ENCODE results near the gene HAPSTR1.

Gene HAPSTR1

DNA sequence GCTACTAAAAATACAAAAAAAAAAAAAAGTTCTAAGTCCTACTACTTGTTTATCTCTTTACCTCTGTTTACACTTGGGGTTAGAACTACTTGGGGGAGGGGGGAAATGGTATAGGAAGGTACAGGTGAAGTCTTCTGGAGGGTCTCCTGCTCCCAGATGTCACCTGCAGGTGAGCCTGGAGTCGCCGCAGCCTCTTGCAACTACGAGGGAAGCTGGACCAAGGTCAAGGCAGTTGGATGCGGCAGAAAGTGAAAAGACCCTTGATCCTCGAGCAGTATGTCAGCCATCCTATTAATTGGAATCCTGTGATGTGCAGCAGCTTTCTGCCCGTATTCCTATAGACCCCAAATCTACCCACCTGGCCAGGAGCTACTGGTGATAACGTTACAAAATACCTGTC, 33.0 kb downstream of the HAPSTR1 start:
- no peak for DNase-seq

DNA sequence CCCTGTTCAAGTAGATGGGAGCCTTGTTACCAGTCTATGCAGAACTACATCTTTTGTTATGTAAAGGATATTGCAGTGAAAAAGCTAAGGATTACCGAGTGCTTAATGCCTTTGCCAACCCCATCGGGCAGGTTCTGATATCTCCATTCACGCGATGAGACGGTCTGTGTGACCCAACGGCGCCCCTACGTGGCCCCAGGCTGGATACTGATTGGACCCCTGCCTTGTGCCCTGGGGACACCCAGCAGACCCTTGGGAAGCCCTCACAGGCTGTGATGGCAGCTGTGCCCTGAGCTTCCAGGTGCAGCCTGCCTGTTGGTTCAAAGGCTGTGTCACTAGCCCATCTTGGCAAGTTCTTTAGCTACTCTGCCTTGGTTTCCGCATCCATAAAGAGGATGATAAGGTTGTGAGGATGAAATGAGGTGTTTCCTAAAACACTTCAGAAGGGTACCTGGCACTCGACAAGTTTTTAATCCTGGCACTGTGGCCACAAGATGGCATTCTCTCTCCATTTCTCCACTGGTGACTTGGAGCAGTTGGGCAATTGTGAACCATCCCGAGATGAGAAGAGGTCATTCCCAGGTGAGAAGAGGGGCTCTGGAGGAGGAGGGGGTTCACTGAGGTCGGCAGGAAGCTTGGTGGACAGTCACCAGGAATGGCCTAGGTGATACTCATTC, 33.6 kb downstream of the HAPSTR1 start:
- DNase-seq, result no peak

DNA sequence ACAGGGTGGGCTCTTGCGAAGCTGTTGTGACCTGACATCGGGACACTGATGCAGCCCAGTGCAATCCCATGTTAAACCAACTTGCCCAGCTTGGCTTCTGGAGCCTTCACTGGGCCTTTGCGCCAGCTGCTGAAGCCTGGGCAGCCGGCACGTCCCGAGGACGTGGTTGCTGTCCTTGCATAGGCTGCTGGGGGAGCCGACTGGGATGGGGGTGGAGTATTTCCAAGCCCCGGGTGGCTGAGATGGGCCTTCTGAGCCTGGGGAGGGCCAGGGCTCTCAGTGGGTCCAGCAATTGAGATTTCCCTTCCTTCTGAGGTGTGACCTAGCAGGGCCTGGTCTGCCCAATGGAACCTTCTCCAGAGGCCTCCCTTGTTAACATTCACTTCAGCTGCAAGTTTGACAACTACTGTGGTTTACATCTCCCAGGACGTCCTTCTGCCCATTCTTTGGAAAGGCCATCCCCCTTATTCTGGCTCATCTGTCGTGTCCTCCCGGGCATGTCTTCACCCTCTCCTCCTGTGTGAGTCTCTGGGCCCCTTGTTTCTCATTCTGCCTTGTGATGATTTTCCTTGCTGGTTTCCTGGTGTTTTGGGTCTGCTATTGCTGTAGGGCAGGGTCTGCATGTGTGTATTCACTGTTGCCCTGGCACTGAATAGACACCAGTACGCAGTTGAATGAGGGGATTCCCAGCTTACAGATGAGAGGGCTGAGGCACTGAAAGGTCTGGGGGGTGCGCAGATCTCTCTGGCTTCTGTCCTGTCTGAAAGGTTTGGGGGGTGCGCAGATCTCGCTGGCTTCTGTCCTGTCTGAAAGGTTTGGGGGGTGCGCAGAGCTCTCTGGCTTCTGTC, 34.4 kb downstream of the HAPSTR1 start:
- DNase-seq, result no peak

DNA sequence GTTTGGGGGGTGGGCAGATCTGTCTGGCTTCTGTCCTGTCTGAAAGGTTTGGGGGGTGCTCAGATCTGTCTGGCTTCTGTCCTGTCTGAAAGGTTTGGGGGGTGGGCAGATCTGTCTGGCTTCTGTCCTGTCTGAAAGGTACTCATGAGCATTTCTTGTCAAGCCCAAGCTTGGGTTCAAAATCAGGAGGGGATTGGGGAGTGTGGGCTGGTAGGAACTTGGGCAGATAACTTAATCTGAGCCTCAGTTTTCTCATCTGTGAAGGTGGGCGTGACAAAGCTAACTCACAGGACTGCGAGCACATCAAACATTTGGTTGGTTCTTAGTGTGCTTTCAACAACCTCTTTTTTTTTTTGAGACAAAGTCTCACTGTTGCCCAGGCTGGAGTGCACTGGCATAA, 35.2 kb downstream of the HAPSTR1 start:
- no peak for DNase-seq

DNA sequence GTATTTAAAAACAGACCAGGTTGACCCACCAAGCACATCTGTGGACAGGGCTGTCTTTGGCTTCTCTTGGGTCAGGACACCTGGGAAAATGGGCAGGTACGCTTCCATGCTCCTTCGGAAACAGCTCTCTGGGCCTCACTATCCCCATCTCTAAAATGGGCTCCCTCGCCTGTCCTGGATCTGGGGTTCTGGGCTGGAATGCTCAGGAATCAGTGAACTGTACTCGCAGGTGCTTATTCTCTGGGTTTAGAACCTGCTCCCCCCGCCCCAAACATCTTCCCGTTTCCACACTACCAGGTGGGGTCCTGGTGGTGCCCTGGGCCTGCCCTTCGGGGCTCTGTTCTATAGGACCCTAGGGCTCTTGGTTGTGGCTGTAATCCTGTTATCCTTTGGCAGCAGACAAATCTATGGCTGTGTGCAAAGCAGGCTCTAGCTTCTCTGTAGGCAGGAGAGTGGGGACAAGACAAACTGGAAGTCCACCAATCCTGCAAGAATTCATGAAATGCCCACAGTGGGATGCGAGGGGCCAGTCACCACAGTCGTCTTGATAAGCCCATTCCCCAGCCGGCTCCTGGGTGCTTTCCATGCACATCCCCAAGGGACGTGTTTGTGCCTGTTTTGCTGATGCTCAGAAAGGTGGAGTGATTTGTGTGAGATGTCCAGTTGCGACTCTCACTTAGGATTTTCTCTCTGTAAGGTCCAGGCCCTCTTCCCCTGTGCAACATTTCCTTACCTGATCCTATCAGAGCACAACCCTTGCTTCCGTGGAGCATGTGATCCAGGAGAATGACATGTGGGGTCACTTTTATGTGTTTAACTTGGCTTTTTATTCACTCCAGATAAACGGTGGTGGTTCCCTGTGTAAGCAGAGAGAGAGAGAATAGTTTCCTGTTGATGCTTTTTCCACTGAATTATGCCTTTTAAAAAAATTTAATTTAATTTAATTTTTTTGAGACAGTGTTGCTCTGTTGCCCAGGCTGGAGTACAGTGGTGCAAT, 37.2 kb downstream of the HAPSTR1 start:
- DNase-seq, result no peak

DNA sequence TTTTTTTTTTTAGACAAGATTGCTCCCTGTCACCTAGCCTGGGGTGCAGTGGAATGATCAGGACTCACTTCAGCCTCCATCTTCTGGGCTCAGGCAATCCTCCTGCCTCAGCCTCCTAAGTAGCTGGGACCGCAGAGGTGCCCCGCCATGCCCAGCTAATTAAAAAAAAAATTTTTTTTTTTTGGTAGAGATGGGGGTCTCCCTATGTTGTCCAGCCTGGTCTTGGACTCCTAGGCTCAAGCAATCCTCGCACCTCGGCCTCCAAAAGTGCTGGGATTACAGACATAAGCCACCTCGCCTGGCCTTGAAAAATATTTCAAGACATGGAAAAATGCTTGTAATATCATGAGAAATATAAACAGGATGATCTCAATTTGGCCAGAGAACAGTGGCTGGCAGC, 42.9 kb downstream of the HAPSTR1 start:
- DNase-seq, result no peak

DNA sequence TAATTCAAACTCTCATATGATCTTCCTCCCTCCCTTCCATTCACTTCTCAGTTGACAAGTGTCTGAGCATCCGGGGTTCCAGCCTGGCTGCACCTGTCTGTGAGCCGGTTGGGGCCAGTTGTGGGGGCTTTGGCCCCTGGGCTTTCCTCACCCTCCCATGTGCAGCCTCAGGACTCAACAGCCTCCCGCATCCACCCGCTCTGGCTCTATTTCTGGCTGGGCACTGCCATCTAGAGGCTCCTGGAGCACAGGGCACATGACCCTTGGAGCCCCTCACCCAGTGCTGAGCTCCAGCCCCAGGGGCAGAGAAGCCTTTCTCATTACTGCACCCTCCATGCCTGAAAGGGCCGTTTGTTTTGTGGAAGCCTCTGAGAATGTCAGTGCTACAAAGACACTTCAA, 43.3 kb downstream of the HAPSTR1 start:
- peak in 5 of 6 experiments; percentile 23 to 46 (median 39) for DNase-seq

DNA sequence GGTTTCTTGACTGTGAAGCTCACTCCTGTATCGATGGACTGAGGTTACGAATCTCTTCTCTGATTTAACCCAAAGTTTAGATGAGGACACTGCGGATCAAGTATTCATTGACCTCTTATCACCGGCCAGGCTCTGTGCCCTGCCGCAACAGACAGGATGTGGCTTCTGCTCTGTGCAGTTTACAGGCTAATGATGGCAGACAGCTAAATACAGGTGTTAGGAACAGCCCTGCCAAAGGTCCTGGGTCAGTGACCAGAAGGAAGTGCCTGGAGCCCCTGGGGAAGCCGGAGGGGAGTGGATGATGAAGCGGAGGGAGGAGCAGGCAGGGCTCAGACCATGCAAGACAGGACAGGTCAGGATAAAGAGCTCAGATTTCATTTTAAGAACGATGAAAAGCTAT, 44.4 kb downstream of the HAPSTR1 start:
- DNase-seq, result no peak

DNA sequence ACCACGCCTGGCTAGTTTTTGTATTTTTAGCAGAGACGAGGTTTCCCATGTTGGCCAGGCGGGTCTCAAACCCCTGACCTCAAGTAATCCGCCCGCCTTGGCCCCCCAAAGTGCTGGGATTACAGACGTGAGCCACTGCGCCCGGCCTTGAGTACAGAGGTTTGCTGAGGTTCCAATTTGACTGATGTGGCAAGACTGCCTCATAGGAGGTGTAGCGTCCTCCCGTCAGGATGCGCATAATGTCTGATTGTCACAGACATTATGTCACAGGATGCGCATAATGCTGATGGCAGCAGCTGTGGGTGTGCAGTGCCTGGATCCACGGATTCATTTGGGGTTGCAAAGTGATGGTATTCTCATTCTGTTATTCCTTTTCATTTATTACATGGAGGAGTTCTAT, 45.2 kb downstream of the HAPSTR1 start:
- no peak for DNase-seq

DNA sequence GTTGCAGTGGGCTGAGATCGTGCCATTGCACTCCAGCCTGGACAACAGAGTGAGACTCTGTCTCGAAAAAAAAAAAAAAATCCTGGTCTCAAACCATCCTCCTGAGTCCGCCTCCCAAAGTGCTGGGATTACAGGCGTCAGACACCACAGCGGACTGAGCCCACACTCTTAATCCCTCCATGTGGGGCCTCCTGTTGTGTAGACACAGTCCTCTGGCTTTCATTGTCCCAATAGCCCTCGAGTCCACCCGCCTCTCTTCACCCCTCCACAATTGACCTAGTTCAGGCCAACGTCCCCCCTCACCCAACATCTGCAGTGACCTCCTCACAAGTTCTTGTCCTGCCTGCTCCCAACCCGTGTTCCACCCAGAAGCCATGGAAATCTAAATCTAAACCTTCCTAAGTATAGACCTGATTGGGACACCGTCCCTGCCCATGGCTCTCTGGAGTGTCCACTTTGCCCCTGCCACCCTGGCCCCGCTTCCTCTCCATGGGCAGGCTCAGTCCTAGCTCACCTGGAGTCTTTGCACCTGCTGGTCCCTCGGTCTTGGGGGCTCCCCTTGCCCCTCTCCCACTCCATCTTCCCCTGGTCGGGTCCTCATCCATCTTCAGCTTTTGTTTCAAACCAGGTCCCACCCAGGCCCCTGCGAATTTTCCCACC, 46.7 kb downstream of the HAPSTR1 start:
- DNase-seq, result no peak

DNA sequence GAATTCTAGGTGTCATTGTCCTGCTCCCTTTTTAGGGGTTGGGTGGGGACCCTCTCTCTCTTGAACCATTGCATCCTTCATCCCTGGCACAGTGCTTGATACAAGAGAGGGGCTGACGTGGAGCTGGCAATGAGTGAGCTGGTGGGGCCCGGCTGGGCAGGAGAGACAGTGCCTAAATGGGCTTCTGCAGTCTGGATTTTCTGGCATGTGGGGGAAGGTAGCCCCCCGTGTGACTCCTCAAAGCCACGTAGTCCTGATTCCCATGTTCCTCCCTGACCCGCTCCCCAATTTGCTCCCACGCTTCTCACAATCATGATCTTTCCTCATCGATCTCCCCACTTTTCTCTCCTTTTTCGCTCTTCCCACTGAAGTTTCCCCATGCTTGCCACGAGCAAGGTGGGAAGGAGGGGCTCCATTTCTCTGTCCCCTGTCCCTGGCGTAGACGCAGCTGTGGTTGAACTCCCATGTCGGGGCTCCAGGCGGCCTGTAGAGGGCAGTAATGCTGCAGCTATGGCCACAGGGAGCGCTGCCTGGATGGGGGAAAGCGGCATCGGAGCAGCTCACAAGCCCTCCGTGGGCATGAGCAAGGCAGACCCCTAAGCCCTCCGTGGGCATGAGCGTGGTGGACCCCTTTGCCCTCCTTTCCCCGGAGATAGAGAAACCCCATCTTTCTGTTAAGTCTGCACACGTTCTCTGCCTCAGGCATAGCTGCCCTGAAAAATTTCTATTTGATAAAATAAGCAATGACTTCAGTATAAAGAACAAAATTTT, 47.5 kb downstream of the HAPSTR1 start:
- peak; percentile 23 to 54 (median 36) for DNase-seq

DNA sequence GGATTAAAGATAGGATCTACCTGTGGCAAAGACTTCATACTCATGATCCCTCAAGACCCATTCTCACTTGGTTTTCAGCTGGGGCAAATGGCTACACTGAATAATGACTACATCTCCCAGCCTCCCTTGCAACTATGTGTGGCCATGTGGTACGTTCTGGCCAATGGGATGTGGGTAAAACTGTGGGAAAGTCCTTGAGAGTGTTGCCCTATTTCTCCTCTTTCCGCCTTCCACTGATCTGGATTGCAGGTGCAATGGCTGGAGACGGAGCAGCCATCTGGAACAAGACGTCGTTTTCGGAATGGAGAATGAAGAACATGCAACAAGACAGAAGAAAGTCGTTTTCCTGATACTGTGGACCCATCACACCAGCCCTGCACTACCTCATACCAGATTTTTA, 48.5 kb downstream of the HAPSTR1 start:
- no peak for DNase-seq

Measured in stimulated activated naive CD4-positive, alpha-beta T cell (primary cell).